ENCODE results near the gene RDX.
A peak's percentile ranks its signal among the peaks of the same experiment; 100 is the strongest.
"Not testable (repeated sequence)": the region's sequence is repeated elsewhere in the genome, so short reads cannot be mapped to it uniquely, and the experiment has no call there.

RDX gene

GRCh38 chr11:110305169-110306018 lies 9.0 kb upstream of the RDX start:
- DNase-seq = peak; percentile 89

DNA sequence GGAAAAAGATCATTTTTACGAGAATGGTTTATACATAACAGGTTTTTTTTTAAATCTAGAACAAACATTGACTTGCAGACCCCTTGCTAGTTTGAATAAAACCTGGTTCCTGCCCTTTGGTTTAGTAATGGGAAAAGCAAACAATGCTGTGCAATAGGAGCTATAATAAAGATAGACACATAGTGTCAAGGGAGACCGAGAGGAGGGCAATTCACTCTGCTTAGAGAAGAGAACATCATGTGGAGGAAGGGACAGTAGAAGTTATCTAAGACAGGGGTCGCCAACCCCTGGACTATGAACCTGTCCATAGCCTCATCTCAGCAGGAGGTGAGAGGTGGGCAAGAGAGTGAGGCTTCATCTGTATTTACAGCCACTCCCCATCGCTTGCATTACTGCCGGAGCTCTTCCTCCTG lies 7.0 kb upstream of the RDX start:
- DNase-seq = peak; percentile 84

GRCh38 chr11:110301577-110301976 lies 5.2 kb upstream of the RDX start:
- no peak for DNase-seq

DNA sequence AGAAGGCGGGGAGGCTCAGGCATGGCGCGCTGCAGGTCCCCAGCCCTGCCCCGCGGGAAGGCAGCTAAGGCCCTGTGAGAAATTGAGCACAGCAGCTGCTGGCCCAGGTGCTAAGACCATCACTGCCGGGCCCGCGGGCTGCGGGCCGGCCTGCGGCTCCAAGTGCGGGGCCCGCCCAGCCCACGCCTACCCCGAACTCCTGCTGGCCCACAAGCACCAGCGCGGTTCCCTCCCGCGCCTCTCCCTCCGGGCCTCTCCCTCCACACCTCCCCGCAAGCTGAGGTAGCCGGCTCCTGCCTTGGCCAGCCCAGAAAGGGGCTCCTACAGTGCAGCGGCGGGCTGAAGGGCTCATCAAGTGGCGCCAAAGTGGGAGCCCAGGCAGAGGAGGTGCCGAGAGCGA lies 4.6 kb upstream of the RDX start:
- DNase-seq = no peak

DNA sequence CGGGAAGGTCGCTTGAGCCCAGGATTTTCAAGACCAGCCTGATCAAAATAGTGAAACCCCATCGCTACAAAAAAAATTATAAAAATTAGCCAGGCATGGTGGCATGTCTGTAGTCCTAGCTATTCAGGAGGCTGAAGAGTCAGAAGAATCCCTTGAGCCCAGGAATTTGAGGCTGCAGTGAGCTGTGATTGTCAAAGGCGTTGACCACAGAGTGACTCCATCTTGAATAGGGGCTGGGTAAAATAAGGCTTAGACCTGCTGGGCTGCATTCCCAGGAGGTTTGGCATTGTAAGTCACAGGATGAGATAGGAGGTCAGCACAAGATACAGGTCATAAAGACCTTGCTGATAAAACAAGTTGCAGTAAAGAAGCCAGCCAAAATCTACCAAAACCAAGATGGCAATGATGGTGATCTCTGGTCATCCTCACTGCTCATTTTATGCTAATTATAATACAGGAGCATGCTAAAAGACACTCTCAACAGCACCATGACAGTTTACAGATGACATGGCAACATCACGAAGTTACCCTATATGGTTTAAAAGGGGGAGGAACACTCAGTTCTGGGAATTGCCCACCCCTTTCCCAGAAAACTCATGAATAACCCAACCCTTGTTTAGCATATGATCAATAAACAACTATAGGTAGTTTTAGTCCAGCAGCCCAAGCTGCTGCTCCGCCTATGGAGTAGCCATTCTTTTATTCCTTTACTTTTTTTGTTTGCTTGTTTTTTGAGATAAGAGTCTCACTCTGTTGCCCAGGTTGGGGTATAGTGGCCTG lies 2.8 kb upstream of the RDX start:
- no peak for DNase-seq

- DNase-seq = no peak
Measured at GRCh38 chr11:110298301-110298765, 1.9 kb upstream of the RDX start.

DNA sequence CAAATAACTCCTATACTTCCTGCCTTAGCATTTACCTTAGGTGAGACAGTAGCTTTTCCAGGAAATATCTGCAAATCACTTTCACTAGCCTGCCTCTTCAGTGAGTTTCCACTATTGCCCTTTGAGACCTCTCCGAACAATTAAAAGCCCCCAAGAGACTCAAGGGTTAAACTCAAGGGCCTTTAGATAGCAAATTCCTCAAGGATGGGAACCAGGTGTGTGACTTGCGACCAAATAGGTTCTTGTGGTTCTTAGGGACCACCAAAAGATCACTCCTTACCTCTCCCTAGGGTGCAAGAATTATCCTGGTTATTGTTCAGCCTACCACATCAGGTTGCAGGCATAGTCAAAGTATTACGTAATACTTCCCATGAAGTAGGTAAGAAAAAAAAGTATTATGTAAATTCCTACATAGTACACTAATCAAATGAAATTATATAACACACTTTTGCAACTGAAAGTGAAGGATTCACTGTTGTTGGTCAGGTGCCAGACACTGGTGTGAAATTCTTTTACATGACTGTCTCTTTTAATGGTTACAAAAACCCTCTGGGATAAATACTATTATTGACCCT lies 1.4 kb upstream of the RDX start:
- DNase-seq = no peak

- no peak for DNase-seq
Measured at GRCh38 chr11:110297076-110297725, 787 bp upstream of the RDX start.

DNA sequence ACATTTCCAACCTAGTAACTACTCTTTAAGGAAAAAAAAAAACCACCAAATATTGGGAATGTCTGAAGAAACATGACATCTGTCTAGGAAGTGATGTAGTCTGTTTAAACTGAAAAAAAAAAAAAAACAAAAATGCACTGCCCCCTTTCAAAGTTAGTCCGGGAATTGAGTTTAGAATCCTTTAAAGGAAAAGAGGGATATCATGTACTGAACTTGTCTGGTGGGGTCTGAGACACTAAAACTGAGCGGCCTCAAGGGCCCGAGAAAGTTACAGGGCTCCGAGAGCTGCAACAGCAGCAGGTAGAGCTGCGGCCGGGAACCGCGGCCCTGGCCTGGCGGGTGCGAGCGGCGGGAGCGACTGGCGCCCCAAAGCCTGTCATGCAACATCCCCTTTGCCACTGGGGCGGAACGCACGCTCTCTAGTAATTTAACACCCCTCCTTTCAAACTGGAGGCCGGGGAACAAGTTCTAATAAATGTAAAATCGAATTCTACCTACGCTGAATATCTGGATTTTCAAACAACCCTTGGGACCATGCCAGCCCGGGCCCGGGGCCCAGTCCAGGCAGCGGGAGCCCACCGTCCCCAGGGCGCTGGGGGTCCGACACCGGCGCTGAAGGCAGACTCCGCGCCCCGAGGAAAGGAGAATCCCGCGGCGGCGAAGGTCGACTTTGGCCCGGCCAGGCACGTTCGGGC lies 736 bp downstream of the RDX start:
- DNase-seq = peak; percentile 20

DNA sequence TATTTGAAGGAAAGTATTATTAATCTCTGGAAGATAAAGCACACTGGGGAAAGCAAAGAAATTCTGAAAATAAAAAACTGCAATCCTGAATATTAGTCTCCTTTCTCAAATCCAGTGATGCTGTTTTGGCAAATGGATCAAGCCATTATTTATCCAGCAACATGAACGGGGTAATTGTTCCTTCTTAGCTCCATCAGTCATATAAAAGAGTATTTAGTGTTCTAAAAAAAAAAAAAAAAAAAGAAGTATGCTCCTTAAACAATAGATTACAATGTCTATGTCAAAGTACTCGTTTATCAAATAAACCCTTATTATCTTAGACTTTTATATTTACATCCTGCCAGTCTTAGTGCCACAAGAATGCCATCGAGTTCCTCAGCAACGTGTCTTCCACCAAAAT lies 1.3 kb downstream of the RDX start:
- DNase-seq = no peak

GRCh38 chr11:110294509-110294908 lies 1.9 kb downstream of the RDX start:
- no peak for DNase-seq

GRCh38 chr11:110293389-110293788 lies 3.0 kb downstream of the RDX start:
- DNase-seq = no peak

DNA sequence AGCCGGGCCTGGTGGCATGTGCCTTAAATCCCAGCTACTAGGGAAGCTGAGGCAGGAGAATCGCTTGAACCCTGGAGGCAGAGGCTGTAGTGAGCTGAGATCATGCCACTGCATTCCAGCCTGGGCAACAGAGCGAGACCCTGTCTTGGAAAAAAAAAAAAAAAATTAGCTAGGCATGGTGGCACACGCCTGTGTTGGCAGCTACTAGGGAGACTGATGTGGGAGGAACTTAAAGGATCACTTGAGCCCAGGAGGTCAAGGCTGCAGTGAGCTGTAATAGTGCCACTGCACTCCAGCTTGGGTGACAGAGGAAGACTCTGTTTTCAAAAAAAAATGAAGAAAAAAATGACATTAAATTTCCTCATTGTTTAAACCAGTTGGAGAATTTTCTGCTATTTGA lies 4.3 kb downstream of the RDX start:
- not testable (repeated sequence) for DNase-seq

DNA sequence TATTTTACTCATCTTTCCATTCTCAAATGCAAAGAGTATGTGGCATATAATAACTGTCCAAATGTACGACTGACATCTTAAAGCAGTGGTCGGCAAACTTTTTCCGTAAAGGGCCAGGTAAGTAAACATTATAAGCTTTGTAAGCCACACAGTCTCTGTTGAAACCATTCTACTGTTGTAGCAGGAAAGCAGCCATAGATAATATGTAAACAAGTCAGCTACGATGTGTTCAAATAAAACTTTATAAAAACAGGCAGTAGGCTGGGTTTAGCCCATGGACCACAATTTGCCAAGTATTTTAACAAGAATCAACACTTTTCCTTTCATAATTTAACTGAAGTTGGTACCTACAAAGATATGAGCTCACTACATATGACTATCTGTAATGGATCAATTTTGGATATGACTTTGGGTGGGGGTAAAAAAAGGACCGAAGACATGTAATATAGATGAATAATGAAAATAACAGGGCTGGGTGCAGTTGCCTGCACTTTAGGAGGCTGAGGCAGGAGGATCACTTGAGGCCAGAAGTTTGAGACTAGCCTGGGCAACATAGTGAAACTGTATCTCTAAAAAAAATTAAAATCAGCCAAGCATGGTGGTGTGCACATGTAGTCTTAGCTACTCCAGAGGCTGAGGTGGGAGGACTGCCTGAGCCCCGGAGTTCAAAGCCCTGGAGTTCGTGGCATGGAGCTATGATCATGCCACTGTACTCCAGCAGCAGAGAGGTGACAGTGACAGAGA lies 5.7 kb downstream of the RDX start:
- DNase-seq = no peak

GRCh38 chr11:110289472-110289871 lies 6.9 kb downstream of the RDX start:
- no peak for DNase-seq

DNA sequence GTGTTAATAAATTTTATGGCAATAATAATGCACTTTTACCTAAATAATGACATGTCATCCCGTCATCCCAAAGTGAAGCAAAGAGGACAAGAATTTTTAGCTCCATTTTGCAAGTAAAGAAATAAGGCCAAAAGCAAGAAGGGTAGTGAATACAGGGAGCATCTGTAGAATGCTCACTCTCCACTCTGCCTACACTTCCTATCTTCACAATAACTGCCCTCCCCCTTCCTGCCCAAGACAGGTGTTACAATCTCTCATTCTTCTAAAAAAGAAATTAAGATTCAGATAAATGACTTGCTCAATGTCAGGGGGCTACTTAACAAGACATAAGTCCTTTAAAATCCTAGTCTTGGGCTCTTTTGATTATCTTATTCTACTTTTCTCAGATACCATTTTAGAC lies 8.9 kb downstream of the RDX start:
- DNase-seq = no peak

GRCh38 chr11:110286298-110287040 lies 9.9 kb downstream of the RDX start:
- DNase-seq = peak; percentile 18

- DNase-seq = no peak
Measured at GRCh38 chr11:110283862-110284261, 12.6 kb downstream of the RDX start.

GRCh38 chr11:110280595-110280994 lies 15.8 kb downstream of the RDX start:
- DNase-seq = not testable (repeated sequence)

DNA sequence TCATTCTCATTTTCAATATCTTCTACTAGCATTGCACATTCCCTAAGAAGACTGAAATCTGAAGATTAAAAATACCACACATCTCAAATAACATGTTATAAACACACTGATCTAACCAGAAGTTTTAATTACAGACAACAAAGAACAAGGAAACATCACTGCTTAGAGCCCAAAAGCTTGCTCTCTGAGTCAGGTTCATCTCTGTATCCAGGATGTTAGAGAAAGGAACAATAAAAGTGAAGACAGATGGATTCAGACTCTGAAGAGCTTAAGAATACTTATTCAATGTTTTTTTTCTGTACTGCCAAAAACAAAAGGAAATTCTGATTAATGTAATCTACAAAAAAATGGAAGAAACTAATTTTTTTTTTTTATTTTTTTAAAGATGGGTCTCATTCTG lies 16.5 kb downstream of the RDX start:
- no peak for DNase-seq

GRCh38 chr11:110272919-110273318 lies 23.5 kb downstream of the RDX start:
- no peak for DNase-seq
